Measurements from ENCODE around the gene CUX1. TPM values are rescaled to one million over a fixed set of nuclear protein-coding genes. Genes with fewer than 3 reads are reported as not detected.

The CUX1 gene
- total RNA-seq, 1 experiment from 2014 or later: 116 TPM

GRCh38 chr7:102261451-102261850 lies 444.0 kb downstream of the CUX1 start:
- CTCF ChIA-PET: no interaction called here
- intact Hi-C loops (cut with micrococcal nuclease; ENCODE audit: unreplicated experiment): no loop called here
- Mint-ChIP-seq H3K36me3 (ENCODE audit: insufficient read depth, unreplicated experiment) (peaks cover 61% of the 10 kb centered on the region), H3K4me3 (ENCODE audit: unreplicated experiment) (no peak overlapping the region), H3K27me3 (ENCODE audit: insufficient read depth, unreplicated experiment) (no peaks in the 10 kb centered on the region), H3K27ac (ENCODE audit: unreplicated experiment) (no peak overlapping the region), H3K4me1 (ENCODE audit: low read depth, unreplicated experiment) (no peaks in the 10 kb centered on the region), H3K9me3 (ENCODE audit: unreplicated experiment) (no peaks in the 10 kb centered on the region)
- Histone ChIP-seq H3K9me3 (no peaks in the 10 kb centered on the region), H3K27me3 (replicated peaks; ENCODE audit: control insufficient read depth, insufficient read depth, low read length) (no peaks in the 10 kb centered on the region), H3K4me1 (no peaks in the 10 kb centered on the region), H3K36me3 (ENCODE audit: control insufficient read depth, insufficient read depth, low read length) (no peaks in the 10 kb centered on the region), H3K4me3 (ENCODE audit: low read depth, low read length) (no peak overlapping the region)
- TF ChIP-seq CTCF (IDR thresholded peaks at IDR 0.05; ENCODE audit: insufficient read depth in 1 of 2, low read depth in 1 of 2, low read length in 1 of 2, severe bottlenecking in 1 of 2, unreplicated experiment in 1 of 2): no peak
- POLR2A ChIA-PET: no interaction called here
- DNase-seq: no peak
- BruUV-seq (replicated peaks): no TSS peak

- no peaks in the 10 kb centered on the region for H3K9me3 ChIP-seq
- intact Hi-C loops (cut with micrococcal nuclease; ENCODE audit: unreplicated experiment): no loop called here
- POLR2A ChIA-PET: no interaction called here
- Mint-ChIP-seq H3K9me3 (ENCODE audit: unreplicated experiment) (no peaks in the 10 kb centered on the region), H3K4me1 (ENCODE audit: low read depth, unreplicated experiment) (no peaks in the 10 kb centered on the region), H3K36me3 (ENCODE audit: insufficient read depth, unreplicated experiment) (peaks cover 57% of the 10 kb centered on the region), H3K4me3 (ENCODE audit: unreplicated experiment) (no peak overlapping the region), H3K27me3 (ENCODE audit: insufficient read depth, unreplicated experiment) (no peaks in the 10 kb centered on the region), H3K27ac (ENCODE audit: unreplicated experiment) (no peak overlapping the region)
- no peaks in the 10 kb centered on the region for H3K36me3 ChIP-seq (ENCODE audit: control insufficient read depth, insufficient read depth, low read length)
- H3K4me1 ChIP-seq: no peaks in the 10 kb centered on the region
- CTCF ChIA-PET: no interaction called here
- H3K27me3 ChIP-seq (replicated peaks; ENCODE audit: control insufficient read depth, insufficient read depth, low read length): no peaks in the 10 kb centered on the region
- no TSS peak for BruUV-seq (replicated peaks)
- H3K4me3 ChIP-seq (ENCODE audit: low read depth, low read length): no peak overlapping the region
- no peak for TF ChIP-seq CTCF (IDR thresholded peaks at IDR 0.05; ENCODE audit: insufficient read depth in 1 of 2, low read depth in 1 of 2, low read length in 1 of 2, severe bottlenecking in 1 of 2, unreplicated experiment in 1 of 2)
- DNase-seq: no peak
These were observed 445.1 kb downstream of the CUX1 start for GRCh38 chr7:102262546-102262945.

GRCh38 chr7:102264367-102264891 lies 447.0 kb downstream of the CUX1 start:
- intact Hi-C loops (cut with micrococcal nuclease; ENCODE audit: unreplicated experiment): no loop called here
- Mint-ChIP-seq H3K27me3 (ENCODE audit: insufficient read depth, unreplicated experiment) (no peaks in the 10 kb centered on the region), H3K4me1 (ENCODE audit: low read depth, unreplicated experiment) (no peaks in the 10 kb centered on the region), H3K27ac (ENCODE audit: unreplicated experiment) (no peak overlapping the region), H3K4me3 (ENCODE audit: unreplicated experiment) (no peak overlapping the region), H3K36me3 (ENCODE audit: insufficient read depth, unreplicated experiment) (peaks cover 51% of the 10 kb centered on the region), H3K9me3 (ENCODE audit: unreplicated experiment) (no peaks in the 10 kb centered on the region)
- no peak overlapping the region for H3K4me3 ChIP-seq (ENCODE audit: low read depth, low read length)
- H3K4me1 ChIP-seq: no peaks in the 10 kb centered on the region
- H3K36me3 ChIP-seq (ENCODE audit: control insufficient read depth, insufficient read depth, low read length): no peaks in the 10 kb centered on the region
- no TSS peak for BruUV-seq (replicated peaks)
- ChIA-PET CTCF (no interaction called here), POLR2A (no interaction called here)
- no peak for DNase-seq
- no peaks in the 10 kb centered on the region for H3K27me3 ChIP-seq (replicated peaks; ENCODE audit: control insufficient read depth, insufficient read depth, low read length)
- no peaks in the 10 kb centered on the region for H3K9me3 ChIP-seq
- no peak for TF ChIP-seq CTCF (IDR thresholded peaks at IDR 0.05; ENCODE audit: insufficient read depth in 1 of 2, low read depth in 1 of 2, low read length in 1 of 2, severe bottlenecking in 1 of 2, unreplicated experiment in 1 of 2)

Measured in Caco-2 (cell line).